Amniotic stem cell (primary cell): ENCODE data around the gene KCNK1.
"Not testable (repeated sequence)": the region's sequence is repeated elsewhere in the genome, so short reads cannot be mapped to it uniquely, and the experiment has no call there.

Experiments
- DNase-seq: peaks from one replicate; lab custom pipeline; 2025; lab: John Stamatoyannopoulos, UW

The KCNK1 gene

DNA sequence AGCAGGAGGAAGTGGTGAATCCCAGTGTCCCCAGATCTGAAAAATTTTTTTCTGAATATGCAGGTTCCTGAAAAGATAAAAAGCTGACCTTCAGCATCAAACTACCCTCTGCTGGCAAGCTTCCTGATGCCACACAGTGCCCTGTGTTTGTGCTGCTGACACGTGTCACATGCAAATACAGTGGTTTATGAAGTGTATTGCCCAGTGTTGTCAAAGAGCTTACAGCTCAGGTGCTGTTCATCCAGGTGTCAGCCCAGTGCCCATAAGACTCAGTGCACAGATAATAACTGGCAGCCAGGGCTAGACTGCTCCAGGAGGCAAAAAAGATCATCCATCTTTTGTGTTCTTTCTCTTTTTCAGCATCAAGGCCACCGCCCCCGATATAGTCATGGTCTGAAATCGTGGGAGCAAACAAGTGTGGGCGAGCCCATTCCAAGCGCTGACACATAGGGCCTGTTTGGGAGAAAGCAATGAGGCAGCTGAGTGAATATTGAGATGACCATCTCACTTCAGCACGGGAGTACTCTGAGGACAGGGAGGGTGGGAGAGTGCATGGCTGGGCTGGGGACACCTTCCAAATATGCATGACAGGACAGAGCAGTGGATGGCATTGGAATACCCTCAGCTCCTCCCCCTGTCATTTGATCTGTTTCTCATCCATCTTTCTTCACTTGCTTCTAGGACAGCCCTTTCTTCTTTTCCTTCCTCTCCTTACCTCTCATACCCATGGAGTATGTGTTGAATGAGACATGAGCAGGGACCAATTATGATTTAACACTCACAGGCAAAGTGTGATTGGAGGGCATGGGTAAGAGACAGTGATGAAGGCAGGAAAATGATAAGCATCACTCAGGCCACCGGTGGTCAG, 6.4 kb upstream of the KCNK1 start:
- DNase-seq: no peak

DNA sequence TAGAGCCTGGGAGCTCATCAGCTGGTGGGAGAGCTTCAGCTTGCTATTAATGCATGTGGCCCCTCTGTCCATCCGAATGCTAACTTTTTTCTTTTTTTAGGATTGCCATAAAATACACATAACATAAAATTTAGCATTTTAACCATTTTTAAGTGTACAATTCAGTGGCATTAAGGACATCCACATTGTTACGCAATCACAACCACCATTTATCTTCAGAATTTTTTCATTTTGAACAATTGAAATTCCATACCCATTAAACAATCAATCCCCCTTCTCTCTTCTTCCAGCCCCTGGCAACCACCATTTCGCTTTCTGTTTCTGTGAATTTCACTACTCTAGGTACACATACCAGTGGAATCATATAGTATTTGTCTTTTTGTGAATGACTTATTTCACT, 4.9 kb upstream of the KCNK1 start:
- no peak for DNase-seq

DNA sequence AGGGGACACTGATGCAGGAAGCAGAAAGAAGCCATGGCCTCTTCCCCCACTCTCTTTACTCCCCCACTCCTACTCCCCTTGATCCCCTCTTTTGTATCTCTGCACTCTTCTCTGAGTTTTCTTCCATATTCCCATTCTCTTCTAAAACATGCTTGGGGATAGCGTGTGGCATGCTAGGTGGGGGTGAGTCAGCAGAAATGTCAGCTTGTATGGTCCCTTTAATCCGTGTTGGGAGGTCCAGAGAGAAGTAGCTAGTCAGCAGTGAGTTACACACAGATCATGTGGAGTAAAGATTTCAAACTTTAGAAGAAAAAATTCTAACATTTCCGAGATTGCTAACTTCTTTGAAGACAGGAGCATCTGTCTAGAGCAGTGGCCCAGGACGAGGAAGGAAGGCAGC, 4.0 kb upstream of the KCNK1 start:
- no peak for DNase-seq

DNA sequence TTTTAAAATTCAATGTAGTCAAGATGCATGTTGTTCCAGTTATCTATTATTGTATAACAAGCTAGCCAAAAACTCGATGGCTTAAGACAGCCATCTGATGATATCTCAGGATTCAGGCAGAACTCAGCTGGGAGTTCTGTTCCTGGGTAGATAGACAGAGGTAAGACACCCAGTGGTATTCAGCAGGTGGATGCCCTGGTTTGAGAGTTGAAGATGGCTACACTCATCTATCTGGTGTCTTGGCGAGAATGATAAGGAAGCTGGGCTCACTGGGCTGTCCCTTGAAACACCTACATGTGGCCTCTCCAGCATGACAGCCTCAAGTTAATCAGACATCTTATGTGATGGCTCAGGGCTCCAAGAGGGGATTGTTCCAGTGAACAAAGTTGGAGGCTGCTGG, 3.3 kb upstream of the KCNK1 start:
- DNase-seq: no peak

DNA sequence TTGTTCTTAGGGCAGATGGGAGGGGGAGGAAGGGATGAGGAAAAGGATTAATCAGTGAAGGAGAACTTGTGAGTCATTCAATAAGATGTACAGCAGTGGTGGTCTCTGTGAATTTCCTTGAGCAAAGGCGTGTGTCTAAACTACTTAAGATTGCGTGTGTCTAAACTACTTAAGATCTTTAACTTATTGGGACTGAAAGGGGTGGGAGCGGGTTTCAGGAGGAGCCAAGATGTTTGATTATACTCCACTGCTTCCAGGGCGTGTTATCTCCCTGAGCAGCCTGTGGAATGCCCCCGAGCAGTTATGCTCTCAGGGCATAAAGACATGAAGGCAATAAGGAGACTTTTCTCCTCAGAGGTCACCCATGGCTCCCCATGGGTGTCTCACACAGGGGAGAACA, 2.5 kb upstream of the KCNK1 start:
- not testable (repeated sequence) for DNase-seq

DNA sequence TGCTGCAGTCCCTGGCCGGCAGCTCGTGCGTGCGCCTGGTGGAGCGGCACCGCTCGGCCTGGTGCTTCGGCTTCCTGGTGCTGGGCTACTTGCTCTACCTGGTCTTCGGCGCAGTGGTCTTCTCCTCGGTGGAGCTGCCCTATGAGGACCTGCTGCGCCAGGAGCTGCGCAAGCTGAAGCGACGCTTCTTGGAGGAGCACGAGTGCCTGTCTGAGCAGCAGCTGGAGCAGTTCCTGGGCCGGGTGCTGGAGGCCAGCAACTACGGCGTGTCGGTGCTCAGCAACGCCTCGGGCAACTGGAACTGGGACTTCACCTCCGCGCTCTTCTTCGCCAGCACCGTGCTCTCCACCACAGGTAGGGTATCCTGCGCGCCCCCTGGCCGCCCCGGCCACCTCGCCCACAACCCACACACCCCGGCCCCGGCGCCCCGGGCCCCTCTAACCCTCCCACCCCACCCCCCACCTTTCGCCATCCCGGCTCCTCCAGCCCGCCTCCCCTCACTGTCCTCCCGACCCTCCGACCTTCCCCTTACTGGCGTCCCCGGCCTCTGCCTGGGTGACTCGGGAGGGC, 352 bp downstream of the KCNK1 start:
- DNase-seq: peak; percentile 43

DNA sequence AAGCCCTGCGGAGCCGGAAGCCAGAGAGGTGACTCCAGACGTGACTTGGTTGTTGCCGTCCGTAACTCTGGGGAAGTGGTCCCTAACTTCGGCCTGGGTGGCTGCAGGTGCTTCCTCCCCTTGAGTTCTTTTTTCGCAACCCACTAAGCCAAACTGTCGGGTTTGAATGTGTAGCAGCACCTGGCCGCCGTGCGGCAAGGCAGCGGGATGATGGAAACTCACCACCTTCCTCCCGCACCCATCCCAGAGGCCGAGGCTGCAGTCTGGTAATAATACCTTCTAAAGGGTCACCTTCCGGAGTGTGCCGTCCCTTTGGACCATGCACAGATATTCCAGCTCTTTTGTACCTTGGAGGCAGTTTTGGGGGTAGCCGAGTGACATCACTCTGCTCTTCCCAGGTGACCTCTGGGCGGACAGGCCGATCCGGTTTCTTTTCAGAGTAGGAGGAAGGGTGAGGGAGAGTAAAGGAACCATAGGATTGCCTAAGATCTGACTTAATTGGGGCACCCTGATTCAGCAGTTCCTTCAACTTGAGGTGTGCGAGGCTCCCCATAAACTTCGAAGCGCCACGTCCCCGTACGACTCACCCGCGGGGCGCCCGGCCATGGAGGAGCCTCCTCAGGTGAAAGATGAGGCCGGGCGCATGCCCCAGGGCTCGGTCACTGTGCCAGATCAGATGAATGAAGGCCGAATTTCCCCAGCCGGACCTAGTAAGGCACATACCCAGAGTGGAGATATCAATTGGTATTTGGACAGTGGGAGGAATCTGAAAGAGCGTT, 1.0 kb downstream of the KCNK1 start:
- no peak for DNase-seq

DNA sequence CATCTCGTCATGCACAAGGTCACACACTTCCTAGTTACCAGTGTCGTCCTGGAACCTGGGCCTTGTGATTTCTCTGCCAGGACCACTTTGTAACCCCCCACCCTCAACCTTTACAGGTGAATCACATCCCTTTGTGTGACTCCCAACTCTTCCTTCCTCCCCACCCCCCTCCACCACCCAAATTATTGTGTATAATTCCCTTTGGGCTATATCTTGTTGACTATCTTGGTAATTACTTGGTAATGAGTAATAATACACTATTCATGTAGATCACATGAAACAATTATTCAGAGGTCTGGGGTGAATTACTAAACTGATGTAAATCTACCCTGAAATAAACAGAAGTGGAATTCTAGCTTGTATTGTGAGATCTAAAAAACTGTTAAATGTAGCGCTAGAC, 1.7 kb downstream of the KCNK1 start:
- DNase-seq: no peak

DNA sequence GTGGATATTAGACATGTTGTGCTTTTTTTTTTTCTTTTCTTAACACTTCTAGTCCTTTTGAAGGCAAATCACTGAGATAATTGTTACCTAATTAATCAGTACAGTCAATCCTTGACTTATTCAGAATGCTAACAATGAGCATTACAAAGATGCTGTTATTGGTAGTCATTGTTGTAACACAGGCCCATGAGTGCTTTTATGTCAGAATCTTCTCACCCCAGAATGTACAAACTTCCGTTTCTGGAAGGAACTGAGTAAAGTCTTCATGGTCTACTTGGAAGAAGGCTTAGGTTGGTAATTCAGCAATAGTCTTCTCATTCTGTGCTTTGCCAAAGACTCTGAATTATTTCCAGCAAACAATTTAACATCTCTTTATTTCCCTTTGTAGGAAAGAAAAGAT, 3.1 kb downstream of the KCNK1 start:
- DNase-seq: no peak

DNA sequence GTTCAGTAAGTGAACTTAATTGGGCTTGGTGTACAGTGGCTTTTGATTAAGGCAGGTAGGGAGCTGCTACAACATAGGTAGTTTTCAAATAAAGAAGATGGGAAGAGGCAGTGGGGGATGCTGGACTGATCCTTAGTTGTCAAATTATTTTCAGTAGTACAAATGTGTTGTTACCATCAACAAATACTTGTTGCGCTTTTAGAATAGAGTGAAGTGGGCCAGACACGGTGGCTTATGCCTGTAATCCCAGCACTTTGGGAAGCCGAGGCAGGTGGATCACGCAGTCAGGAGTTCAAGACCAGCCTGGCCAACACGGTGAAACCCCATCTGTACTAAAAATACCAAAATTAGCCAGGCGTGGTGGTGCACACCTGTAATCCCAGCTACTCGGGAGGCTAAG, 5.5 kb downstream of the KCNK1 start:
- DNase-seq: not testable (repeated sequence)

DNA sequence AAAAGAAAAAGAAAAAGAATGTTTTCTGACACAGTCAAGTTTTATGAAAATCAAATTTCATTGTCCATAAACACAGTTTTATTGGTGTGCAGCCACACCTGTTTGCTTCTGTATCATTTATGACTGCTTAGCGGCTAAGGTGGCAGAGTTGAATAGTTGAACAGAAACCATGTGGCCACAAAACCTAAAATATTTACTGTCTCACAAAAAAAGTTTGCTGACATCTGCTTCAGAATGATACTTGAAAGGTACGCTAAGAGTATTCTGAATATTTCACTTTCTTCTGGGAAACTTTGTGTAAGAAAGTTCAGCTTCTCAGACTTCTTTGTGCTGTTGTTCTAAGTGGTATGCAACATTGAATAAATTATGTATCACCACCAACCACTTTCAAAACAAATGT, 6.2 kb downstream of the KCNK1 start:
- no peak for DNase-seq

DNA sequence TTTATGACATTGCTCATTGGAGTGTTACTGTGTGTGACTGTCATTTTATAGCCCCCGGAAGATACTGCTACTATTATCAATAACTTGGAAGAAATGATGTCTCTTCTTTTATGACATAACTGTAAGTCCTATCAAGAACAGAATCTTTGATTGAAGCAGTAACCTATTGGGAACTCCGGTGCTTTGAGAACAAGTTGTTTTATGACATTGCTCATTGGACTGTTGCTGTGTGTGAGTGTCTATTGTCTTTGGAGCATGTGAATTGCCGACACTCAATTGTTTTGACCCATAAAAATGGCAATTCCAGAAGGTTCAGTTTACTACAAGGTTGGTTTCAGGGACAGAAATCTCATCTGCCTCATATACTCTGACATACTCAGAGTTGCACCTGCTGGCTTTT, 8.0 kb downstream of the KCNK1 start:
- DNase-seq: no peak

DNA sequence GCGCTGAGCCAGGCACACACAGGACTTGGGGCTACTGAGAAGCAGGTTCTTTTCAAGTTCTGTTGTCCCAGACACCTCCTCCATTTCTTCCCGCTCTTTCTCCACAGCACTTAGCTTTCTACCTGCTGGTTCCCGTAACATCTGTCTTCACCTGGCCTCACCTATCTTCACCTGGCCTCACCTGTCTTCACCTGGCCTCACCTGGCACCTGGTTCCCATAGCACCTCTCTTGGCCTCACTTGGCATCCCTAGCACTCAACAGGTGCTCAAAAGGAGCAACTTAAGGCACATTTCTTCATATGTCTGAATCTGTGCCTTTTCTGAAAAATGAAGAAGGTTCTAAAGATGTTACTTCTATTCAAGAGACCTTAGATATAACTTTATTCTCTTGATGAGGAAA, 10.4 kb downstream of the KCNK1 start:
- DNase-seq: no peak

DNA sequence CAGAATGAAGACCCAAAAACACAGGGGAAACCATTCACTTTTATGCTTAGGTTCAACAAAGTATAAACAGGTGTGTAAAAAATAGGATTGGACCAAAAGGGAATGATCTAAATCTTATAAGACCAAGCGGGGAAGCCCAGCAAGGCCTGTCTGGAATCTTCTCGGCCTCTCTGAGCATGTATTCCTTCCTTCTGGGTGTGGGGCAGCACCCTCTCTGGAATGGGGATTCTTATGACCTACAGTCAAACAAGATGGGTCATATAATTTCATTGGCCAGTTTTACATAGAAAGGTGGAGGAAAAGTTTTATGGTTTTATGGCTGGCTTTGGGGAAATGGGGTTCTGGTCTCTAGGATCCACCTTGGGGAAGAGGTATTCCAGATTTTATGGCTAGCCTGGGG, 11.2 kb downstream of the KCNK1 start:
- DNase-seq: no peak

DNA sequence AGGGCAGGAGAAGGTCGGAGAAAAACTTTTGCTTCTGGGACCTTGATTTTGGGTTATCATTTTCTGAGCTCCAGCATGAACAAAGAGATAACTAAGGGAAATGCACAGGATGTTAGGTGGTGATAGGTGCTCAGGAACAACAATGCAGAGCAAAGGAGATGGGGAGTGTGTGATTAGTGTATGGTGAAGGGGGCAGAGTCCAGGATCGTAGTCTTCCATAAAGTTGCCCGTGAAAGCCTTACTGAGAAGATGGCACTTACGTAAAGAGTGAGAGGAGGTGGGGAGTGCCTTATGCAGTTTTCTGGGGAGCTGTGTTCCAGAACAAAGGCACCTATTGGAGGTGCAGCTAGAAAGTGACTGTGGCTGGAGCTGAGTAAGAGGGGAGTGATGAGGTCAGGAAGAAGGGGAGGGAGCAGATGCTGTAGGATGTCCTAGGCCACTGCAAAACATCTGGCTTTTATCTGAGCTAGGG, 11.6 kb downstream of the KCNK1 start:
- no peak for DNase-seq

DNA sequence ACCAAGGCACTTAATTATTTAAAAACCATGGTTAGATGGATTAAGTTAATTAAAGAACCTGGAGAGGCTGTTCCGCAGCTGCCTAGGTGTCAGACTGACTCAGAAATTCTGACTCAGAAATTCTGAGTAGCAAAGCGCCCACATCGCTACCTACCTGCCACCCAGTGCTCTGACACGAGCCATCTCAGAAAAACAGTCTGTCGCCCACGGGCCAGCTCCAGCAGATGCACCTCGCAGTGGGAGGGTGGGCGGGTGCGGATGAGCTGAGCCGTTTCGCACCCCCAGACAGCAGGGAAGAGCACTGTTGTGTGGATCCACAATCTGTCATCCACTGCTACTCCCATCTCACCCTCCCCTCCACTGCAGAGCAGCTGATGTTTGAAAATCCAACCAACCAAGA, 13.5 kb downstream of the KCNK1 start:
- DNase-seq: no peak

DNA sequence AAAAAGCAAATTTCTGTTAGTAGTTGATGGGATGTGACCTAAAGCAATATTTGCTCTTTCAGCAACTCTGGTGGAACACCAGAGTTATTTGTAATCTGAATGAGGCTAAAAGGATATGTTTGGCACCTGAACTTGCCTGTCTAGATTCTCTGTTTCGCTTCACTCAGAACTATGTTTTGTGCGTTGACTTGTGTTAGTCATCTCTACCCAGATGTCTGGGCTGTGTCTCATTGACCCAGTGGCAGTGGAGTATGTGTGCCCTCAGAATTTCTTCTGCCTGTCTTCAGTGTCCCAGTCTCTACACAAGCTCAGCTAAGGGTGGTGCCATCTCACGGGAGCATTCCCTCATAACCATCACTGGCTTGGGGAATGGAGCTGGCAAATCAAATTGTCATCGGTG, 13.9 kb downstream of the KCNK1 start:
- DNase-seq: no peak

DNA sequence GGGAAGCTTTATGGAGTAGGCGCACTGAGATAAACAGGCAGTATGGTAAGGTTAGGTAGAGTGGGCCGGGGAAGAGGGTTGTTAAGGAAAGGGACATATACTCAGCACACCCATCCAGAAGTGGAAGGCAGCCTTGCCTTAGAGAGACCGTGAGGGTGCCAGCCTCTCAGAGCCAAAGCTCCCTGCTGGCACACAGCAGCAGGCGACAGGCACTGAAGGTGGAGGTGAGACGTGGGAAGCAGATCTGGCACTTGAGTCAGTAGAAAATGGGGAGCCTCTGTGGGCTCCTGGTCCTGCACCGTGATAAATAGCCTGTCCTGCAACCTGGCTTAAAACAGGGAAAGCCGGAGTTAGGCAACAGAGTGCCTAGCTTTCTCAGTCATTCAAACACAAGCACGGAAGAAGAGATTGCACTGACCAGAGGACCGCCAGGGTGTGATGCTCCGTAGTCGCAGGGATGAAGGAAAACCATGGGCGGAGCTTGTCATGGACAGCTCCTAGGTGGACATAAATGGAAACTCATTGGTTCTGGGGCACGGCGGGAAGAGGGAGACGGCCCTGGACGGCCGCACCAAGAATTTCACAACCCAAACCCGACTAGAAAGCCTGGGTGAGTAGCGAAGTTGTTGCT, 15.5 kb downstream of the KCNK1 start:
- DNase-seq: no peak

DNA sequence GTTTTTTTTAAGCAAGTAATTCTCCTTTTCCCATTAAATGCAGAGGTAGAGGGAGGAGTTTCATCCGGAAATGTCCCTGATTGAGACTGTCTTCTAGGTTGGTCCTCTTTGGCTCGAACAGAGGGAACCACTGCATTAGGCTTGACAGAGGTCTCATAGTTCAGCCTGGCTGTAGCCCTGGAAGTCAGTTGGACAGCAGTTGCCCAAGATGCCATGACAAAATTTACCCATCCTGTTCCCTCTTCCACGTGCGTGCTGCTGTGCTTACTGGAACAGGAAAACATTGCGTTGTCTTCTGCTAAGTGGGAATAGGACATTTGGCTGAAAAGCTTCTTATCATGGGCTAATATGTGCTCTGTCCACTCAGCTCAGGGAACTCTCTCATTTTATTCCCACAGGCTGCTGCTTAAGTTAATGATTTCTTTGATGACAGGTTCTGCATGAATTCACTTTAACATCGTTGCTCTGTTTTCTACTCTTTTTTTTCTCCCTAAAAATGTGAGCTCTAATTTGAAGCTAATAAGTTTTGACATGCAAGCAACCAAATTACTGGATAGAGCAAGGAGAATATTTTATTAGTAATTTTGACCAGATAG, 18.0 kb downstream of the KCNK1 start:
- DNase-seq: no peak

DNA sequence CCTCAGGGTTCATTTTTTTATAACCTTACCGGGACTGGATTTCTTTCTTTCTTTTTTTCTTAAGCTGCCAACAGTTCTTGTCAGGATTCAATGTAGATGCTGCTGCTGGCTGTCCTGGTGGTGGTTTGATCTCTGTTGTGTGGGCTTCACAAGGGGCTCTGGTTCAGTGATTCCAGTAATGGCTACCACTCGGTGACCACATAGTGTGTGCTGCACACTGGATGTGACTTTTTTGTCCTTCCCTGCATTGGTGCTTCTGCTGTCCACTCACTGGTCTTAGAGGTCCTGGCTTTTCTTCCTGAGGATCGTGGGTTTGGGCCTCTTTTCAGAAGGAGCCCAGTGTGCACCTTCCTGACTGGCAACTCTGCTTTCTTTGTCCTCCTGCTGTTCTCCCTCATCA, 18.5 kb downstream of the KCNK1 start:
- DNase-seq: no peak

DNA sequence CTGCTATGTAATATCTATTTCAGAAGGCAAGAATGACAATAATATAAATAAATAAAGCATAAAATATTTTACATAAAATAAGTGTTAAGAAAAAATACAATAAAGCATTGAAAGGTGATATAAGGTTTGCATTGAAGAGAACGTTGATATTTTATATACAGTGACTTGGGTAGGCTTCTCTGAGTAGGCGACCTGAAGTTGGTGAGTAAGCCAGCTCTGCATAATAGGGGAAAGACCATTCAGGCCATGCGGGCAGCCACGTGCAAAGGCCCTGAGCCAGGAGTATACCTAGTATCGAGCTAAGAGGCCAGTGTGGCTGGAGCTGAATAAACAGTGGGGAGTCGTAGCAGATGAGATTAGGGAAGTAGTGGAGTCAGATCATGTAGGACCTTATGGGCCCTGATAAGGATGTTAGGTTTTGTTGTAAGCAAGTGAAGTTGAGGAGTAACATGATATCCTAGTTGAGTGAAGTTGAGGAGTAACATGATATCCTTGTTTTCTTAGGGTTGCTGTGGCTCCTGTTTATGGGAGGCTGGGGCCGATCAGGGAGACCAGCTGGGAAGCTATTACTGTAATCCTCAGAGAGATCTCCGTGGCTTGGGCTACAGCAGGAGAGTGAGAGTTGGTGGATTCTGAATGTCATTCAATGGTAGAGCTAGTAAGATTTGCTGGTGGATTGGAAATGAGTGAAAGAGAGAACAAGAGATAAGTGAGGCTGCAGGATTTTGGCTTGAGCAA, 22.0 kb downstream of the KCNK1 start:
- DNase-seq: no peak

DNA sequence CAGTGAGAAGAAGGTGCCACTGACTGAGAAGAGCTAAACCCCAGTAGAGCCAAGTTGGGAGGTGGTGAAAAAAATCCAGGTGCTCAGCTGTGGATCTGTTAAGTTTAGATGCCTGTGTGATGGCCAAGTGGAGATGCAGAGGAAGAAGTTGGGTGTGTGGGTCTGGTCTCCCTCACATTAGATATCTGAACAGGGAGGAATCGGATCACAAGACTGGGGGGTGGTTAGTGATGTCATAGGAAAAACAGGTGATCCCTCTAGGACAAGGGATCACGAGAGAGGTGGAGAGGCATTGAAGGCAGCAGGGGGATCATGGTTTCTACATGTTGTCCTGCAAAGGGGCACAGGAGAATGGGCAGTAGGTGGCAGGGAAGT, 22.6 kb downstream of the KCNK1 start:
- no peak for DNase-seq
